Duodenal mucosa (tissue), 2 donors: ENCODE results near the gene PPP1R11.

Experiments used
- H3K27ac ChIP-seq: one replicate; pipeline ENCODE4 v1.7.0; 2013; ENCODE audit warnings: low read depth, low read length
- H3K27me3 ChIP-seq, 2 donors: one replicate each; pipeline ENCODE4 v1.7.0; 2013; ENCODE audit warnings: low read length in 2 of 2, control low read depth in 1 of 2; ENCODE audit not compliant: insufficient read depth in 2 of 2, control insufficient read depth in 1 of 2
- H3K36me3 ChIP-seq, 2 donors: one replicate each; pipeline ENCODE4 v1.7.0; 2013; ENCODE audit warnings: low read length in 2 of 2, control low read depth in 1 of 2; ENCODE audit not compliant: insufficient read depth in 2 of 2, control insufficient read depth in 1 of 2
- H3K4me1 ChIP-seq, 2 donors: one replicate each; pipeline ENCODE4 v1.7.0; 2013; ENCODE audit warnings: low read length in 2 of 2, control low read depth in 1 of 2; ENCODE audit not compliant: insufficient read depth in 2 of 2, control insufficient read depth in 1 of 2
- H3K4me3 ChIP-seq, 2 donors: one replicate each; pipeline ENCODE4 v1.7.0; 2013; ENCODE audit warnings: low read length in 2 of 2, low read depth in 1 of 2
- H3K9ac ChIP-seq, 2 donors: one replicate each; pipeline ENCODE4 v1.7.0; 2013; ENCODE audit warnings: low read length in 2 of 2, low read depth in 1 of 2
- H3K9me3 ChIP-seq, 2 donors: one replicate each; pipeline ENCODE4 v1.7.0; 2013; ENCODE audit warnings: low read length in 2 of 2, control low read depth in 1 of 2; ENCODE audit not compliant: control insufficient read depth in 1 of 2

PPP1R11 gene

DNA sequence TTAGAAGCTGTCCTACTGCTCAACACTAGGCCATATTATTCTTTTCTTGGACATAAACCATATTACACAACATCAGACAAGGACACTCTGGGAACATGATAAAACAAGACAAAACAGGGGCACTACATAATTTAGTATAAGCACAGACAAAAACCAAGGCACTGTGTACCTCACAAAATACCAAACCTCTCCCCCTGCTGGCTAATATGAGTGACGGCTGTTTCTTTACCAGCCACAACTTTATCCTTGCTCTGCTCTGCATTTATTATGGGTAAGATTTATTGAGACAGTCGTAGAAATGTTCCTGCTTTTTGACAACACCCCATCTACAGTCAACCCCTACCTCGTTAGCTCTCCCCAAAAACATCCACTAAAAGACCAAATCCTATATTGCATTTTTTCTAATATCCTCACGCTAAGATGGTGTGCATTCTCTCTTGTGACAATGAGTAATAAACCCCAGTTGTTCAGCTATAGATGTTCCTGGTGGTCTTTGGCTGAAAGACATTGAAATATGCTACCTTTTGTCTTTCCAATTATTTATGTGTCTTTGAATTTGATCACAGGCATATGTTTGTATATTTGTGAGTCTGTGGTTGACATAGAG lies 29.7 kb upstream of the PPP1R11 start:
- H3K27ac ChIP-seq: no peak overlapping the region
- H3K9ac ChIP-seq: no peak overlapping the region
- no peaks in the 10 kb centered on the region for H3K4me1 ChIP-seq
- no peak overlapping the region for H3K4me3 ChIP-seq
- peaks cover 0 to 3% of the 10 kb centered on the region in 2 donors for H3K36me3 ChIP-seq
- H3K9me3 ChIP-seq: no peaks in the 10 kb centered on the region
- no peaks in the 10 kb centered on the region for H3K27me3 ChIP-seq

DNA sequence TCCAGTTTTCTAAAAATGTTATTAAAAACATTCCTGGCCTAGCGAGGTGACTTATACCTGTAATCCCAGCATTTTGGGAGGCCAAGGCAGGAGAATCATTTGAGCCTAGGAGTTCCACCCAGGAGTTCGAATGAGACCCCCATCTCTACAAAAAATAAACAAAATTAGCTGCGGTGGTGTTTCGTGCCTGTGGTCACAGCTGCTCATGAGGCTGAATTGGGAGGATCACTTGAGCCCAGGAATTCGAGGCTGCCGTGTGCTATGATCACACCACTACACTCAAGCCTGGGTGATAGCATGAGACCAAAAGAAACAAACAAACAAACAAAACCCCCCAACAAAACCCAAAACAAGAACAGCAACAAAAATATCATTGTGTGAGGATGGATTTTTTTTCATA lies 25.8 kb upstream of the PPP1R11 start:
- Histone ChIP-seq H3K36me3 (no peaks in the 10 kb centered on the region), H3K4me1 (no peaks in the 10 kb centered on the region)

DNA sequence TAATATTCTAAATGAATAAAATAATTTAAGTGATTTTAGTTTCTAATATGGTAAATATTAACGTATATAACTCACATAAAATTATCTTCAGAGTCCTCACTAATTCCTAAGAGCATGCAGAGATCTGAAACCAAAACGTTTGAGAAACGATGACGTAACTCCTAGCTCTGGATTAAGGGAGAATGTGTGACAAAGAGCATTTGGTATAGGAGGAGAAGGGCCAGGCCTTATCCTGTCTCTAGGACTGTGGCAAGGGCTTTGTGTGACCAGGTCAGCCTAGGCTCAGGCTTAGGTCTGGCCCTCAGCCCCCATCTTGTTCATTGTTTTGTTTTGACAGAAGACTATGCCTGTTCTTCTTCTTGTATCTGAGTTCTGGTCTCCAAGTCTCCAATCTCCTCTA lies 25.2 kb upstream of the PPP1R11 start:
- no peaks in the 10 kb centered on the region for H3K4me1 ChIP-seq

More for the DNA sequence above, 25.8 kb upstream of the PPP1R11 start:
- Histone ChIP-seq H3K9ac (no peak overlapping the region), H3K4me3 (no peak overlapping the region), H3K27ac (no peak overlapping the region), H3K9me3 (no peaks in the 10 kb centered on the region), H3K27me3 (no peaks in the 10 kb centered on the region)

DNA sequence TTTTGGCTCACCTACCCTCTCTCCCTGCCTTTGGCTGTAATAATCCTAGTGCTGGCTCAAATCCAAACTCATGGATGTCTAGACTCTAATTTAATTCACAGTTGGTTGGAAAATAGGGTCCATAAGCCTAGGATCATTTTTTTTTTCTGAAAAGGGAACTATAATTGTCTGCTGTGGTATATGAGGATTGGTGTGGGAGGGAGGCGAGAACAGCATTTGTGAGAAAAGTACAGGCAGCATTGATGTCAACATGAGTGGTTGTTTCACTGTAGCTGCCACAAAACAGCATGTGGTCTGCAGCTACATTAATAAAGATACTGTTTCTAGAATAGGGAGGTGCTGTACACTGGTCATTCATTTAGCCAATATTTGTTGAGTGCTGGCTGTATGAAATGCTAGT lies 24.5 kb upstream of the PPP1R11 start:
- Histone ChIP-seq H3K9me3 (no peaks in the 10 kb centered on the region), H3K27me3 (no peaks in the 10 kb centered on the region), H3K27ac (no peak overlapping the region), H3K4me1 (no peaks in the 10 kb centered on the region), H3K9ac (no peak overlapping the region), H3K36me3 (no peaks in the 10 kb centered on the region), H3K4me3 (no peak overlapping the region)

More for the DNA sequence above, 25.2 kb upstream of the PPP1R11 start:
- Histone ChIP-seq H3K27ac (no peak overlapping the region), H3K4me3 (no peak overlapping the region), H3K9ac (no peak overlapping the region), H3K36me3 (no peaks in the 10 kb centered on the region), H3K9me3 (no peaks in the 10 kb centered on the region), H3K27me3 (no peaks in the 10 kb centered on the region)

DNA sequence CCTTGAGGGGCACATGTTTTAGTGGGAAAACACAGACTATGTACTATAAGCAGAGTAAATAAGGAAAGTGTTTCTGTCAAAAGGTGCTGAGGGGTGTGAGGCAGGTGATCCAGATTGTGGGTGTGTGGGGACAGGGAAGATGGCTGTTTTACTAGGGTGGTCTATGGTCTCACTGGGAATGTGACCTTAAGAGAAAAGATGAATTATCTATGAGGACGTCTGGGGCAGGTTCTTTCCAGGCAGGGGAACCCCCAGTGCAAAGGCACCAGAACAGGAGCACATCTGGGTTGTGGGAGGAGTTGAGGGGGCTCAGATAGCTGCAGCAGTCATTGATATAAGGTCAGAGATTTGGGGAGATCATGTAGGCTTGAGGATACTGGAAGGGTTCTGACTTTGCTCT lies 24.1 kb upstream of the PPP1R11 start:
- Histone ChIP-seq H3K36me3 (no peaks in the 10 kb centered on the region), H3K9ac (no peak overlapping the region), H3K9me3 (no peaks in the 10 kb centered on the region), H3K4me1 (no peaks in the 10 kb centered on the region), H3K27ac (no peak overlapping the region), H3K27me3 (no peaks in the 10 kb centered on the region), H3K4me3 (no peak overlapping the region)

DNA sequence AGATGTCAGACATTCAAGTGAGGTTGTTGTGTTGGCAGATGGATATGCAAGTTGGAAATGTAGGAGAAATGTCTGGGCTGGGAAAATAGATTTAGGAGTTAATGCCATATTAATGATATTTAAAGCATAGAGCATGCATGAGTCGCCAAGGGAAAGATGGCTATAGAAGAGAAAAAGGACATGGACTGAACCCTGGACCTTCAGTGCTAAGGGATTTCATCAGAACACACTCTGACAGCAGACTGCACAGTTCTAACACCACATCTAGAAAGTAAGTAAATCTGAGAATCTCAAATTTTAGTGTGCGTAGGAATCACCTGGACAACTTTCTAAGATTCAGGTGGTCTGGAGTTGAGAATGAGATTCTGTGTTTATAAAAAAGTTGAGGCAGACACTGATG lies 23.3 kb upstream of the PPP1R11 start:
- H3K4me1 ChIP-seq: no peaks in the 10 kb centered on the region
- no peak overlapping the region for H3K9ac ChIP-seq
- no peak overlapping the region for H3K4me3 ChIP-seq
- no peak overlapping the region for H3K27ac ChIP-seq
- no peaks in the 10 kb centered on the region for H3K9me3 ChIP-seq
- H3K36me3 ChIP-seq: no peaks in the 10 kb centered on the region
- H3K27me3 ChIP-seq: no peaks in the 10 kb centered on the region

DNA sequence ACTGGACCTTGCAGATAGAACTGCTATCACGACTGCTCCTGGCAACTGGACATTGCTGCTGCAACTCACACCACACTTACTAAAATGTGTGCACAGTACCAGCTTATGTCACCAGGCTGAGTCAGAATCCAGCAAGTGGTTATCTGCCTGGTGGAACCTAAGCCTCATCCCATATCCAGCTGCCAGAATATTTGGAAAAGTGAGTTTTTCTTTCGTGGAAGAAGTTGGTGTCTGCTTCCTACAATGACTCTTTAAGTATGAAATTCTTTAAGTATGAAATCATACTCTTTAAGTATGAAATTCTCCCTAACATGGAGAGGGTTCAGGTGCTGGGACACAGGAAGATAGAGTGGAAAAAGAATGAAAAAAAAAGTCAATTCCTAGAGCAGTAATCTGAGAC lies 22.4 kb upstream of the PPP1R11 start:
- H3K9ac ChIP-seq: no peak overlapping the region
- no peaks in the 10 kb centered on the region for H3K9me3 ChIP-seq
- no peaks in the 10 kb centered on the region for H3K4me1 ChIP-seq
- H3K4me3 ChIP-seq: no peak overlapping the region
- H3K27ac ChIP-seq: no peak overlapping the region
- no peaks in the 10 kb centered on the region for H3K36me3 ChIP-seq
- no peaks in the 10 kb centered on the region for H3K27me3 ChIP-seq

DNA sequence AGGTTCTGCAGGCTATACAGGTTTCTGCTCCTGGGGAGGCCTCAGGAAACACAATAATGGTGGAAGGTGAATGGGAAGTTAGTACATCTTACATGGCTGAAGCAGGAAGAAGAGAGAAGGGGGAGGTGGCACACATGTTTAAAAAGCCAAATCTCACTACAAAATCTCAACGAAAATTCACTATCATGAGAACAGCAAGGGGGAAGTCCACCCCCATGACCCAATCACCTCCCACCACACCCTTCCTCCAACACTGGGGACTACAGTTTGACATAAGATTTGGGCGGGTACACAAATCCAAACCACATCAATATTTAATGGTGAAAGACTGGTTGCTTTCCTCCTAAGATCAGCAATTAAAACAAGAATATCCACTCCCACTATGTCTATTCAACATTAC lies 19.8 kb upstream of the PPP1R11 start:
- H3K9ac ChIP-seq: no peak overlapping the region
- no peak overlapping the region for H3K4me3 ChIP-seq
- no peaks in the 10 kb centered on the region for H3K36me3 ChIP-seq
- H3K4me1 ChIP-seq: no peaks in the 10 kb centered on the region
- no peaks in the 10 kb centered on the region for H3K9me3 ChIP-seq
- H3K27ac ChIP-seq: no peak overlapping the region
- no peaks in the 10 kb centered on the region for H3K27me3 ChIP-seq

DNA sequence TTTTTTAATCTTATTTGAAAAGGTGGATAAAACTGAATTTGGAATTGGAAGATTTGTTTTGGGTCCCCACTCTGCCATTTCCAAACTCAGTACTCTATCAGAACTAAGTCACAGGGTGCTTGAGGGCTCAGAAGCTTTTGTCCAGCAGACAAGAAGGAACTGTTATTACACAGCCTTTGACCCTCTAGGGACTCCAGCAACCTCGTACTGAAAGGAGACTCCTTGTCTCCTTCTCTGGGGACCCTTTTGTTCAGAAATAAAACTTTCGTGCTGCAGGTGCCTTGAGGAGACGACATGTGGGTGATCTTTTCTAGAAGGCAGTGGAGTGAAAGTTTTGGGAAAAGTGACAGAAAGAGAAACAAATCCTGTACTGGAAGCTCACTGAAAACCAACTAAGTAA lies 13.3 kb upstream of the PPP1R11 start:
- Histone ChIP-seq H3K27ac (no peak overlapping the region), H3K27me3 (no peaks in the 10 kb centered on the region), H3K9ac (no peak overlapping the region), H3K4me1 (no peaks in the 10 kb centered on the region), H3K36me3 (peaks cover 0 to 10% of the 10 kb centered on the region in 2 donors), H3K9me3 (no peaks in the 10 kb centered on the region), H3K4me3 (no peak overlapping the region)

DNA sequence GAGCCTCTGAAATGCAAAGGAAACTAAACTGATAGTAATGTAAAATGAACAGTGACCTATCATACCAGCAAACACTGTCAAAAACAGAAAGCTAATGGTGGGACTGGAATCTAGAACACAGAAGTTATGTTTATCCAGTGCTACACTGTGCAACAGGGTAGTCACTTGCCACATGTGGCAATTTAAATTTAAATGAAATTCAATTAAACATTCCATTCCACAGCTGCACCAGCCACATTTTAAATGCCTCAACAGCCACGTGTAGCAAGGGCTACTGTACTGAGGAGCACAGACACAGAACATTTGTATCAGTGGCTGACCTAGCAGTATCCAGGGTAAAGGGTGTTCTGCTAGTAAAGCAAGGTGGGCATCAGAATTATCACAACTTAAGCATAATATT lies 11.5 kb upstream of the PPP1R11 start:
- peaks cover 9 to 10% of the 10 kb centered on the region in 2 donors for H3K4me1 ChIP-seq
- H3K27me3 ChIP-seq: no peaks in the 10 kb centered on the region
- no peak overlapping the region for H3K4me3 ChIP-seq
- H3K9me3 ChIP-seq: no peaks in the 10 kb centered on the region
- H3K27ac ChIP-seq: no peak overlapping the region
- H3K36me3 ChIP-seq: peaks cover 0 to 10% of the 10 kb centered on the region in 2 donors
- H3K9ac ChIP-seq: no peak overlapping the region
